ENCODE measurements around the gene PDILT. TPM values are rescaled to one million over a fixed set of nuclear protein-coding genes. Genes with fewer than 3 reads are reported as not detected.

PDILT gene
- total RNA-seq, 1 experiment from 2014 or later: not detected

DNA sequence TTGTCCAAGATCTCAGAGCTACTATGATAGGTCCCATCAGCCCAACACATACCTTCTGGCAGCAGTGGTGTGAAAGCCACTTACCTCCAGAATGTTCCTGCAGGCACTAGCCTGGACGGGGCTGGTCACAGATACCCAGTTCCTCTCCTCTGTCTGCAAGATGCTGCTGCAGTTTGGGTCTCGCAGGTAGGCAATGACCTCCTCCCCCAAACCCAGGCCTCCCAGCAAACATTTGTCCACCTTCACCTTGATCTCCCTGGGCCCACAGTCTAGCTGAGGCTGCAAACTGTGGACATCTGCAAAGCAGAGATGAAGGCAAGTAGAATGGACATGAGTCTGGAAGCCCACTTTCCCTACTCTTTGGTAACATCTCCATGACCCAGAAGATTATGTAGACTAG is 84.4 kb downstream of the PDILT start:
- no peaks in the 10 kb centered on the region for H3K9me3 ChIP-seq
- H3K4me3 Mint-ChIP-seq (ENCODE audit: unreplicated experiment): no peak overlapping the region
- H3K4me1 ChIP-seq: no peaks in the 10 kb centered on the region
- TF ChIP-seq, protein P1, sequence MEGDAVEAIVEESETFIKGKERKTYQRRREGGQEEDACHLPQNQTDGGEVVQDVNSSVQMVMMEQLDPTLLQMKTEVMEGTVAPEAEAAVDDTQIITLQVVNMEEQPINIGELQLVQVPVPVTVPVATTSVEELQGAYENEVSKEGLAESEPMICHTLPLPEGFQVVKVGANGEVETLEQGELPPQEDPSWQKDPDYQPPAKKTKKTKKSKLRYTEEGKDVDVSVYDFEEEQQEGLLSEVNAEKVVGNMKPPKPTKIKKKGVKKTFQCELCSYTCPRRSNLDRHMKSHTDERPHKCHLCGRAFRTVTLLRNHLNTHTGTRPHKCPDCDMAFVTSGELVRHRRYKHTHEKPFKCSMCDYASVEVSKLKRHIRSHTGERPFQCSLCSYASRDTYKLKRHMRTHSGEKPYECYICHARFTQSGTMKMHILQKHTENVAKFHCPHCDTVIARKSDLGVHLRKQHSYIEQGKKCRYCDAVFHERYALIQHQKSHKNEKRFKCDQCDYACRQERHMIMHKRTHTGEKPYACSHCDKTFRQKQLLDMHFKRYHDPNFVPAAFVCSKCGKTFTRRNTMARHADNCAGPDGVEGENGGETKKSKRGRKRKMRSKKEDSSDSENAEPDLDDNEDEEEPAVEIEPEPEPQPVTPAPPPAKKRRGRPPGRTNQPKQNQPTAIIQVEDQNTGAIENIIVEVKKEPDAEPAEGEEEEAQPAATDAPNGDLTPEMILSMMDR (IDR thresholded peaks at IDR 0.05; ENCODE audit: insufficient read depth in 1 of 2, low read depth in 1 of 2, low read length in 1 of 2, severe bottlenecking in 1 of 2, unreplicated experiment in 1 of 2): no peak
- no peak overlapping the region for H3K27ac Mint-ChIP-seq (ENCODE audit: unreplicated experiment)
- POLR2A ChIA-PET: no interaction called here
- intact Hi-C loops (cut with micrococcal nuclease; ENCODE audit: unreplicated experiment): no loop called here
- H3K36me3 Mint-ChIP-seq (ENCODE audit: insufficient read depth, unreplicated experiment): no peaks in the 10 kb centered on the region
- H3K27me3 ChIP-seq (replicated peaks; ENCODE audit: control insufficient read depth, insufficient read depth, low read length): no peaks in the 10 kb centered on the region
- no peaks in the 10 kb centered on the region for H3K4me1 Mint-ChIP-seq (ENCODE audit: low read depth, unreplicated experiment)
- H3K27me3 Mint-ChIP-seq (ENCODE audit: insufficient read depth, unreplicated experiment): peaks cover 6% of the 10 kb centered on the region
- CTCF ChIA-PET: interaction anchor here (0.7 kb wide), 1 partner anchor 417 kb away, joined by 6 read pairs; no protein-coding TSS in a partner anchor
- no peak for DNase-seq
- no peak overlapping the region for H3K4me3 ChIP-seq (ENCODE audit: low read depth, low read length)
- no TSS peak for BruUV-seq (replicated peaks)
- no peaks in the 10 kb centered on the region for H3K36me3 ChIP-seq (ENCODE audit: control insufficient read depth, insufficient read depth, low read length)
- no peaks in the 10 kb centered on the region for H3K9me3 Mint-ChIP-seq (ENCODE audit: unreplicated experiment)

DNA sequence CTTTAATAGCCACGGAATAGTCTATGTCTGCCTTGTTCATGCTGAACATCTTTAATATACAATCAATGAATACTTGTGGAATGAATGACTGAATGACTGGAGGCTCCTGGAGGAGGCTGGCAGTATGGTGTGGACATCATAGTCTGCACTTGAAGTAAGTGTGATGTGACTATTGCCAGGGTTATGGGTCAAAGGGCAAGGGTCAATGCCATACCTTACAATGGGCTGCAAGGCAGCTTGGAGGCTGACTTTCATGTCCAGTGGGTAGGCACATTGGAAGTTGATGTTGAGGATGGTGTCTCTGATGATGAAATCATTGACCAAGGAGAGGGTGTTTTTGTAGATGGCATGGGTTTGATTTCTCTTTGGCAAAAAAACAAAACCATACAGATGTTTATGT is 85.1 kb downstream of the PDILT start:
- DNase-seq: no peak
- H3K9me3 Mint-ChIP-seq (ENCODE audit: unreplicated experiment): no peaks in the 10 kb centered on the region
- H3K27ac Mint-ChIP-seq (ENCODE audit: unreplicated experiment): no peak overlapping the region
- TF ChIP-seq, protein P1 (IDR thresholded peaks at IDR 0.05; ENCODE audit: insufficient read depth in 1 of 2, low read depth in 1 of 2, low read length in 1 of 2, severe bottlenecking in 1 of 2, unreplicated experiment in 1 of 2): no peak
- Histone ChIP-seq H3K4me3 (ENCODE audit: low read depth, low read length) (no peak overlapping the region), H3K4me1 (no peaks in the 10 kb centered on the region), H3K36me3 (ENCODE audit: control insufficient read depth, insufficient read depth, low read length) (no peaks in the 10 kb centered on the region), H3K9me3 (no peaks in the 10 kb centered on the region), H3K27me3 (replicated peaks; ENCODE audit: control insufficient read depth, insufficient read depth, low read length) (no peaks in the 10 kb centered on the region)
- H3K4me3 Mint-ChIP-seq (ENCODE audit: unreplicated experiment): no peak overlapping the region
- ChIA-PET CTCF (no interaction called here), POLR2A (no interaction called here)
- H3K4me1 Mint-ChIP-seq (ENCODE audit: low read depth, unreplicated experiment): no peaks in the 10 kb centered on the region
- peaks cover 6% of the 10 kb centered on the region for H3K27me3 Mint-ChIP-seq (ENCODE audit: insufficient read depth, unreplicated experiment)
- no TSS peak for BruUV-seq (replicated peaks)
- intact Hi-C loops (cut with micrococcal nuclease; ENCODE audit: unreplicated experiment): no loop called here
- no peaks in the 10 kb centered on the region for H3K36me3 Mint-ChIP-seq (ENCODE audit: insufficient read depth, unreplicated experiment)

DNA sequence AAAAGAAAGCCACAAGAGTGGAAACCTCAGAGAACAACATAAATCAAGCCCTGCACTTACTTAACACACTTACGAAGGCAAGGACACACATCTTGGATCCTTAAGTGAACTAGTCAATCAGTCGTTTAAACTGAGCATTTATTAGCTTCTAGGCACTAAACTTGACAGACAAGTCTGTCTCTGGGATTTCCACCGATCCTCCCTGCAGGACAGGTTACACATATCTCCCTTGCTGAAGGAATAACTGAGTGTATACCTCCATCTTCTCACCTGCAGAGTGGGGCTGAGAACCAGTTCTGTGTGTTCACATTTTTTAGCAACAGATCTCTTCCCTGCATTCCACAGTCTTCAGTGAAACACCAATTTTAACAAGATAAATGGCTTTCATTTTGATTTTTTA is 86.1 kb downstream of the PDILT start:
- peaks cover 7% of the 10 kb centered on the region for H3K27me3 Mint-ChIP-seq (ENCODE audit: insufficient read depth, unreplicated experiment)
- TF ChIP-seq, protein P1 (IDR thresholded peaks at IDR 0.05; ENCODE audit: insufficient read depth in 1 of 2, low read depth in 1 of 2, low read length in 1 of 2, severe bottlenecking in 1 of 2, unreplicated experiment in 1 of 2): no peak

More for the DNA sequence above, 86.1 kb downstream of the PDILT start:
- no peaks in the 10 kb centered on the region for H3K36me3 Mint-ChIP-seq (ENCODE audit: insufficient read depth, unreplicated experiment)
- ChIA-PET CTCF (no interaction called here), POLR2A (no interaction called here)
- H3K4me1 ChIP-seq: no peaks in the 10 kb centered on the region
- no peaks in the 10 kb centered on the region for H3K27me3 ChIP-seq (replicated peaks; ENCODE audit: control insufficient read depth, insufficient read depth, low read length)
- H3K4me3 Mint-ChIP-seq (ENCODE audit: unreplicated experiment): no peak overlapping the region
- no peaks in the 10 kb centered on the region for H3K36me3 ChIP-seq (ENCODE audit: control insufficient read depth, insufficient read depth, low read length)
- BruUV-seq (replicated peaks): no TSS peak
- no peaks in the 10 kb centered on the region for H3K4me1 Mint-ChIP-seq (ENCODE audit: low read depth, unreplicated experiment)
- DNase-seq: no peak
- intact Hi-C loops (cut with micrococcal nuclease; ENCODE audit: unreplicated experiment): no loop called here
- H3K9me3 Mint-ChIP-seq (ENCODE audit: unreplicated experiment): no peaks in the 10 kb centered on the region
- no peak overlapping the region for H3K4me3 ChIP-seq (ENCODE audit: low read depth, low read length)
- H3K9me3 ChIP-seq: no peaks in the 10 kb centered on the region
- no peak overlapping the region for H3K27ac Mint-ChIP-seq (ENCODE audit: unreplicated experiment)
